HUDEP-2 (cell line): ENCODE measurements around the gene ZNF280C.
"Not testable (repeated sequence)": the region's sequence is repeated elsewhere in the genome, so short reads cannot be mapped to it uniquely, and the experiment has no call there.

ENCODE experiments used
- DNase-seq, 76 experiments: peaks; one replicate each; lab custom pipeline; 2025; ENCODE audit not compliant: unreplicated experiment in 76 of 76; lab: John Stamatoyannopoulos, UW

ZNF280C gene

DNA sequence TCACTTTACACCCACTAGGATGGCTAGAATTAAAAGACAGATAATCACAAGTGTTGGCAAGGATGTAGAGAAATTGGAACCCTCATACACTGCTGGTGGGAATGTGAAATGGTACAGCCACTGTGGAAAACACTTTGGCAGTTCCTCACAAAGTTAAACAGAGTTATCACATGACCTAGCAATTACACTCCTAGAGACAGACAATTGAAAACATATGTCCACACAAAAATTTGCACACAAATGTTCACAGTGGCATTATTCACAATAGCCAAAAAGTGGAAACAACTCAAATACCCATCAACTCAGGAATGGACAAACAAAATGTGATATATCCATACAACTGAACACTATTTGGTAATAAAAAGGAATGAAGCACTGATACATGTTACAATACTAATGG, 5.7 kb downstream of the ZNF280C start:
- no peak for DNase-seq

DNA sequence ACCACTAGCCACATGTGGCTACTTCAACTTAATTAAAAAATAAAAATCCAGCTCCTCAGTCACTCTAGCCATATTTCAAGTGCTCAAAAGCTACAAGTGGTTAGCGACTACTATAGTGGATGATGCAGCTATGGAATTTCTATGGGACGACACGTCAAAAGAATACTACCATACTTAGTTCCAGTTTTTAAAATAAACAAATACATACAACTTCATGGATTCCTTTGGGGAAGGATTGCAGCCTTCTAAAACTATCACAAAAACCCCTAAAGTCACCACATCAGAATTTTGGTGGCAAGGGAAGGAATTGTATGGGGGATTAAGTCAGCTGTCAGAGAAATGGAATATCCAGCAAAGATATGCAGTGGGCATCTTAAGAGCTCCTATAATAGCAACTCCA, 6.5 kb downstream of the ZNF280C start:
- no peak for DNase-seq

DNA sequence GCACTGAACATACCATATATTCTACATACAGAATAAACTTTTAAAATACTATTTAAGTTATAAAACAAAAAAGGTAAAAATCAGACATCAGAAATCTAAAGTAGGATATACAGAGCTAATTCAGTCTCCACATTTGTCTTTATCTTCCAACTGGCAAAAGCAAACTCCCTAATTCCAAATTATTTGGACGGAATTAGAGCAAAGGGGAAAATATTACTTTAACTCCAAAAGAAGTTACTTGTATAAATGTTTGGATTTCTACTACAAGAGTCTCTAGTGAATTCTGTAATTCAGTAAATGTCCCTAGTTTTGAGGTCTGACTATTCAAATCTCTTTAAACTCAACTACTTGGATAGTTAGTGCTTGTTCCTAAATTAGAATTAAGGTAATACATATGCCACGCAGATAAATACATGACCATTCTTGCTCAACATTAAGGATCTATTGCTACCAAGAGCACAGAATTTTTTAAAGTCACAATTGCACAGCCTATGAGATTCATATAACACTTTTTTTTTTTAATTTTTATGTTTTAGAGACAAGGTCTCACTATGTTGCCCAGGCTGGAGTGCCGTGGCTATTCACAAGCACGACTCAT, 7.3 kb downstream of the ZNF280C start:
- no peak for DNase-seq

GRCh38 chrX:130260316-130260715, 8.4 kb downstream of the ZNF280C start:
- DNase-seq = no peak

GRCh38 chrX:130253916-130254315, 14.8 kb downstream of the ZNF280C start:
- no peak for DNase-seq

DNA sequence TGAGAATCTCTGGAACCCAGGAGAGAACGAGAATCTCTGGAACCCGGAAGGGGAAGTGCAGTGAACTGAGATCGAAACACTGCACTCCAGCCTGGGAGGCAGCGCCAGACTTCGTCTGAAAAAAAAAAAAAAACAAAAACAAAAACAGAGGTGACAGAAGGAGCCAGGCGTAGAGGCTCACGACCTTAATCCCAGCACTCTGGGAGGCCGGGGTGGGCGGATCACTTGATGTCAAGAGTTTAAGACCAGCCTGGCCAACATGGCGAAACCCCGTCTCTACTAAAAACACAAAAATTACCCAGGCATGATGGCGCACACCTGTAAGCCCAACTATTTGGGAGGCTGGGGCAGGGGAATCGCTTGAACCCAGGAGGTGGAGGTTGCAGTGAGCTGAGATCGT, 17.0 kb downstream of the ZNF280C start:
- DNase-seq = no peak

DNA sequence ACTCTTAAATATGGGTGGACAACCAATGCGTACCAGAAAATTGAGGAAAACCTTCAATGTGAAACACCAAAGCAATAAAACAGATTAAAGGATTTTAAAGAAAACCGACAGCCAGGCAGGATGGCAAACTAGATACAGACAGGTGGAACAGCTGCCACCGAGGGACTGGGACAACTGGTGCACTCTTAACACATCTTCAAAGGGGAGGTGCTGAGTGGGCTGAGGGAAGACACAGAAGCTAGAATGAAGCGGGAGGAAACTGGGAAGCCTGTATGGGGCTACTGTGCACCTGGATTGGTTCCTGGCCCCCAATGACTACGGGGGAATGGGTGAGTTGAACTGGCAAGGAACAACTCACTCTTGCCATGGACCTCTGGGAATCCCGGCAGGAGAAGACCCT, 20.7 kb downstream of the ZNF280C start:
- no peak for DNase-seq

- DNase-seq = no peak
Observed at GRCh38 chrX:130246084-130246483, 22.6 kb downstream of the ZNF280C start.

- no peak for DNase-seq
Observed at GRCh38 chrX:130245441-130245840, 23.3 kb downstream of the ZNF280C start.

GRCh38 chrX:130231184-130231583, 37.5 kb downstream of the ZNF280C start:
- not testable (repeated sequence) for DNase-seq

GRCh38 chrX:130228871-130229270, 39.8 kb downstream of the ZNF280C start:
- DNase-seq = no peak

GRCh38 chrX:130224810-130225209, 43.9 kb downstream of the ZNF280C start:
- DNase-seq = no peak

DNA sequence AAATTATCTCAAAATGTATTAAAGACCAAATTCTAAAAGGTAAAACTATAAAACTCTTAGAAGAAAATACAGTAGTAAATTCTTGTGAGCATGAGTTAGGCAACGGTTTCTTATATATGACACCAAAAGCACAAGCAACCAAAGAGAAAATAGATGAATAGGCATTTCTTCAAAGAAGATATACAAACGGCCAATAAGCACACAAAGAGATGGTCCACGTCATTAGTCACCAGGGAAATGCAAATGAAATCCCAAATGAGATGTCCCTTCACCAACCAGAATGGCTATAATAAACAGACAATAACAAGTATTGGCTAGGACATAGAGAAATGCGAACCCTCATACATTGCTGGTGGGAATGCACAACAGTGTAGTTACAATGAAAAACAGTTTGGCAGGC, 52.4 kb downstream of the ZNF280C start:
- no peak for DNase-seq

DNA sequence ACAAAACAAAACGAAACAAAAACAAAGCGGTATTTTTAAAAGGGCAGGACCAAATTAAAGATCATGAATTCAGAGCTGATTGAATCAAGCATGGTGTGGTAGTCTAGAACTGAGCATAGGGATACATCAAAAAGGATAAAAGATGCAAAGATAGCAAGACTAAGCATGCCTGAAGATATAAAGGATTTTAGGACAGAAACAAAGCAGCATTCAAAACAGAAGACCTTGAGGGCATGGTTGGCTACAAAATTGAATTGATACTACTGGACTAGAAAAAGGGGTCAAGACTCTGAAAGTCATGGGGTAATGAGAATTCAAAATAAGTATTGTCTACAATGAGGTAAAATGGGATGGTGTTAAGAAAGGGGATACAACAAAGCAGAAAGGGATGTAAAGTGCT, 55.3 kb downstream of the ZNF280C start:
- DNase-seq = no peak

DNA sequence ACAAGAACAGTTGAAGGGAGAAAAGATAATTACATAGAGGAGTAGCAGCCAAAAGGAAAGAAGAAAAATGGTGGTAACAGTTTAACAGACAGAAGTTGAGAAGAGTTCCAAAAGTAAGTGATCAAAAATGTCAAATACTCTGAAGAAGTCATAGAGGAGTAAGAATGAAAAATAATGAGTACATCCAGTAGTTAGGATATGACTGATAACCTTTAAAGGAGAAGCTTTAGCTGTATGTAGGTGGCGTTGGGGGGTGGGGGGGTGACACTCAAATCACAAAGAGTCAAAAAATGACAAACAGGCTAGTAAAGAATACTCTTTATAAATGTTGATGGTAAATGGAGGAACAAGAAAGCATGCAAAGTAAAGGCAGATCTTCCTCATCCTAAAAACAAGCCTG, 56.3 kb downstream of the ZNF280C start:
- no peak for DNase-seq

GRCh38 chrX:130211415-130212186, 57.1 kb downstream of the ZNF280C start:
- no peak for DNase-seq

DNA sequence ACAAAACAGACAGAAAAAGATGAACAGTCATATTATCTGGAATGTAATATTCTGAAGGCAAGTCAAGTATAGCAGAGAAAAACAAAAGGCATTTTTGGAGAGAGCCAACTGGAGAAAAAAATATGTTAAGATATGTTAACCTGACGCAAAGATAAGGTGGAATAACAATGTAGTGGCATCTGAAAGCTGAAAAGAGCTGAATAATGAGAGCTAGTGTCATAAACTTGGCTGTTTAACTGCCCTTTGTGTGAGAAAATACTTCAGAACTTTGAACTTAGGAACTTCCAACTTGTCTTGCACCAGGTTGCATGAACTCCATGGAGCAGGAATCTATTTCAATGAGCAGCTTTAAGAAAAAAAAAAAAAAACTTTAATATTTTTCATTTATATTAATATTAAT, 64.1 kb downstream of the ZNF280C start:
- no peak for DNase-seq

DNA sequence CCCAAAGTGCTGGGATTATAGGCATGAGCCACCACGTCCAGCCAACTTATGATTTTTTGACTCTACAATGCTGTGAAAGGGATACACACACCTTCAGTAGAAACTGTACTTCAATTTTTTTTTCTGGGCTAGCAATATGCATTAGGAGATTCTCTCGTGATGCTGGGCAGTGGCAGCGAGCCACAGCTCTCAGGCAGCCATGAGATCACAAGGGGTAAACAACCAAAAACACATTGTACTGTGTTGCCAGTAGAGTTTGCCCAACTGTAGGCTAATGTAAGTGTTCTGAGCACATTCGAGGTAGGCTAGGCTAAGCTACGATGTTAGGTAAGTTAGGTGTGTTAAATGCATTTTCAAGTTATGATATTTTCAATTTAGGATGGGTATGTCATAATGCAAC, 71.2 kb downstream of the ZNF280C start:
- DNase-seq = no peak

DNA sequence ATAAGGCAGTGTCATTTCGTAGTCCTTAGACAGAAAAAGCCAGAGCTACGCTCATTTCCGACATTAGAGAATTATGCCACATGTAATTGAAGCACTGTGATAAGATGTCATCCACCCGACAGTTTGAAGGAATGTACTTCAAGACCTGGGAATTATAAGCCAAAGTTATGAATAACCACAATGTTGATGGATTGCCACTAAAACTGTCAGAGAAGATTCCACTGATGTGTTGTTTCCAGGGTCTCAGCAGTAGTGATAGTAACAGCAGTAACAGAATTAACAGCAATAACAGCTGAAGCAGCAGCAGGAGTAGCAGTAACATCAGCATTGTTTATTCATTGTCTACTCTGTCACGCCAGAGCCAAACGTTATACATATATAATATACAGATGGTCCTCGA, 72.2 kb downstream of the ZNF280C start:
- no peak for DNase-seq

DNA sequence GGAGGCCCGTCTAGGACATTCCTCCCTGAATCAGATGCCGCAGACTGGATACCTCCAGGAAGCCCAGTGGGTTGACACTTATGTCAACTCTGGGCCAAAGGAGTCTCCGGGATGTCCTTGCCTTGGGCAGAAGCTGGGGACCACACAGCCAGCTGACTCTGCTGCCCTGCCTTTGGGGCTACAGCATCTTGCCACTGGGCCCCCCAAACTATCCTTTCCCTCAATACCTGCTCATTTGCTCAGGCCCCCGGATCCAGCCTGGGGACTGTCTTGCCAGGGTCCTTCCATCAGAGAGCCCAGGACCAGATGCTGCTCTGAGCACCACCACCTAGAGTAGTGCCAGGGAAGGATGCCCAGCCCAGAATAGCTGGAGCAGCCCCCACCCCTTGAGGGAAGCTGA, 77.9 kb downstream of the ZNF280C start:
- DNase-seq = no peak

- DNase-seq = no peak
Observed at GRCh38 chrX:130186651-130187050, 82.0 kb downstream of the ZNF280C start.

- DNase-seq = no peak
Observed at GRCh38 chrX:130184857-130185256, 83.8 kb downstream of the ZNF280C start.

DNA sequence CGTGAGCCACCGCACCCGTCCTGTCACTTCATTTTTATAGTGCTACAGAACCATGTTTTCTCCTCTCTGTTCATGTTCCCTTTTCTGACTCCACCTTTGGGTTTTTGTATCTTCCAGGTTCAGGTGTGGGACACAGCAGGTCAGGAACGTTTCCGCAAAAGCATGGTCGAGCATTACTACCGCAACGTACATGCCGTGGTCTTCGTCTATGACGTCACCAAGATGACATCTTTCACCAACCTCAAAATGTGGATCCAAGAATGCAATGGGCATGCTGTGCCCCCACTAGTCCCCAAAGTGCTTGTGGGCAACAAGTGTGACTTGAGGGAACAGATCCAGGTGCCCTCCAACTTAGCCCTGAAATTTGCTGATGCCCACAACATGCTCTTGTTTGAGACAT, 84.5 kb downstream of the ZNF280C start:
- no peak for DNase-seq
